ENCODE results near the gene DPY19L3. TPM values are rescaled to one million over a fixed set of nuclear protein-coding genes. Genes with fewer than 3 reads are reported as not detected.
"Not testable (repeated sequence)": the region's sequence is repeated elsewhere in the genome, so short reads cannot be mapped to it uniquely, and the experiment has no call there.

DPY19L3 gene
- total RNA-seq = 10 to 100 TPM; 13.4 to 13.8 TPM
- long read RNA-seq, partial matches to known transcripts = 0 of 2 reads
- long read RNA-seq, other reads (novel, unspliced or antisense) = 2 of 2 reads

- intact Hi-C loops (cut with DNase I) = loop anchor here in 1 of 2 donors (2.0 kb wide), 1 partner anchor 61 kb away; the partner anchor contains the start of gene ZNF507
- DNase-seq (peak; percentile 97), ATAC-seq (peak; percentile 98)
Observed at GRCh38 chr19:32405431-32406160, at the start of gene DPY19L3. Gene DPY19L3, plus strand, starts transcription at chr19:32405770. Its CDS starts 2,484 bp downstream, at chr19:32408254.

DNA sequence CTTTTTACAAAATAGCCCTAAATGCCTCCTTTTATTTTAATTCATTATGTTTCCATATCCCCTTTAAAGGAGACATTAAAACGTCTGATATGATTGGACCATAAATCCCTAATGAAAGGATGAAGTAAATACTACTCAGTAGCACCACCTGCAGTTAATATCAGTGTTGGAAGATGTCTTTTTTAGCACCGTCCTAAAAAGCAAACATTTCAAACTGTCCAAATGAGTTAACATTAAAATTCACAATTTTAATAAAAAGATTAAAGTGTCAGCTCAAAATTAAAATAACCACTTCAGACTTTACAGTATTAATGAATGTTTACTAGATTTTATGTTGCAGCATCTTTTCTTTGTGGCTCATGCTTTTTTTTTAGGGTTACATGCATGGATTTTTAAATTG, 47.9 kb upstream of the DPY19L3 start:
- intact Hi-C loops (cut with DNase I) = no loop called here

GRCh38 chr19:32358321-32358720, 47.2 kb upstream of the DPY19L3 start:
- ATAC-seq = no peak
- DNase-seq = no peak
- intact Hi-C loops (cut with DNase I) = no loop called here

More for the DNA sequence above, 47.9 kb upstream of the DPY19L3 start:
- DNase-seq = no peak
- ATAC-seq = no peak

GRCh38 chr19:32359581-32359980, 46.0 kb upstream of the DPY19L3 start:
- ATAC-seq (no peak), DNase-seq (no peak)
- intact Hi-C loops (cut with DNase I) = no loop called here

DNA sequence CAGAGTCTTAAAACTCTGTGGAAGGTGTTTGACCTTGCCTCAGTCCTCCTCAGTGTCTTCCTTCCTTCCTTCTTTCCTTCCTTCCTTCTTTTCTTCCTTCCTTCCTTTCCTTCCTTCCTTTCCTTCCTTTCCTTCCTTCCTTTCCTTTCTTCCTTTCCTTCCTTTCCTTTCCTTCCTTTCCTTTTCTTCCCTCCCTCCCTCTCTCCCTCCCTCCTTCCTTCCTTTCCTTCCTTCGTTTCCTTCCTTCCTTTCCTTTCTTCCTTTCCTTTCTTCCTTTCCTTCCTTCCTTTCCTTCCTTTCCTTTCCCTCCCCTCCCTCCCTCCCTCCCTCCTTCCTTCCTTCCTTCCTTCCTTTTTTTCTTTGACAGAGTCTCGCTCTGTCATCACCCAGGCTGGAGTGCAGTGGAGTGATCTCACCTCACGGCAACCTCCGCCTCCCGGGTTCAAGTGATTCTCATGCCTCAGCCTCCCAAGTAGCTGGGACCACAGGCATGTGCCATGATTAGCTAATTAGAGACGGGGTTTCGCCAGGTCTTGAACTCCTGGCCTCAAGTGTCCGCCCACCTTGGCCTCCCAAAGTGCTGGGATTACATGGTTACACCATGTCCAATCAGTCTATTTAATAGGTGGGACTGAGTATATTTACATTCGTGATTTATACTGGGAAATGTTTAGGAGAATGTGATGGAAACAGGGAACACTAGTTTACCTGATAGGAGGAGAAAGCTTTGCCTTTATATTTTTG, 43.8 kb upstream of the DPY19L3 start:
- ATAC-seq = no peak
- intact Hi-C loops (cut with DNase I) = no loop called here
- DNase-seq = no peak

DNA sequence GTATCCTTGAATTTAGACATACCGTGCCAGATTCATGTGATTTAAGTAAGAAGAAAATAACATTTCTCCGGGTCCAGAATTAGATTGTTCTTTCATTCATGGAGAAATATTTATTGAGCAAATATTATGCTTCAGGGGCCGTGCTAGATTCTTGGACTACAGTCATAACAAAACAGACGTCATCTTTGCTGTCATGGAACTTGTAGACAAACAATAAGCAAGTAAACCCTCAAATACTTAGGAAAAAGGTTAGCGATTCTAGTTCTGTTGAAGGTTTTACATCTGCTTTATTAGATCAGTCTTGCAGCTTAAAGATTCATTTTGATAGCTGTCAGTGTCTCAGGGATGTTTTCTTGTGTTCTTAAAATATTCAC, 43.3 kb upstream of the DPY19L3 start:
- ATAC-seq (no peak), DNase-seq (no peak)
- intact Hi-C loops (cut with DNase I) = no loop called here

GRCh38 chr19:32363175-32363574, 42.4 kb upstream of the DPY19L3 start:
- intact Hi-C loops (cut with DNase I) = no loop called here
- DNase-seq = no peak
- peak in 1 of 2 donors; percentile 41 for ATAC-seq

DNA sequence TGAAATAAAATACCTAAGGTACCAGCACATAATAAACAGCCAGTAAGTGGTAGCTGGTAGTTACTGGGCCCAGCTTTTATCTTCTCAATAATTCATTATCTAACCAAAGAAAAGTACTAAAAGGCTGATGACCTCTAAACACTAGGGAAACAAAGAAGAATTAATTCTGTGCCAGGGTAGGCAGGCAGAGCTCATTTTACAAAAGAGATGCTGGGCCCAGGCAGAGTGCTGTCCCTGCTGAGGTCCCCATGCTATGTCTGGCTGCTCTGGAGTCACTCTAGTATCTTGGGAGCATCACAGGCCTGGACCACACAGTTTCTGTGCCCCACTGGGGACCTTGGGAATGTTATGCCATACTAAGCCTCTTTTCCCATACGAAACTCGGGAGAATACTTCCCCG, 41.9 kb upstream of the DPY19L3 start:
- intact Hi-C loops (cut with DNase I) = no loop called here
- DNase-seq = no peak
- no peak for ATAC-seq

GRCh38 chr19:32364040-32364439, 41.5 kb upstream of the DPY19L3 start:
- ATAC-seq = no peak
- intact Hi-C loops (cut with DNase I) = no loop called here

GRCh38 chr19:32367063-32367462, 38.5 kb upstream of the DPY19L3 start:
- DNase-seq (no peak), ATAC-seq (no peak)
- intact Hi-C loops (cut with DNase I) = no loop called here

More at GRCh38 chr19:32364040-32364439, 41.5 kb upstream of the DPY19L3 start:
- DNase-seq = no peak

DNA sequence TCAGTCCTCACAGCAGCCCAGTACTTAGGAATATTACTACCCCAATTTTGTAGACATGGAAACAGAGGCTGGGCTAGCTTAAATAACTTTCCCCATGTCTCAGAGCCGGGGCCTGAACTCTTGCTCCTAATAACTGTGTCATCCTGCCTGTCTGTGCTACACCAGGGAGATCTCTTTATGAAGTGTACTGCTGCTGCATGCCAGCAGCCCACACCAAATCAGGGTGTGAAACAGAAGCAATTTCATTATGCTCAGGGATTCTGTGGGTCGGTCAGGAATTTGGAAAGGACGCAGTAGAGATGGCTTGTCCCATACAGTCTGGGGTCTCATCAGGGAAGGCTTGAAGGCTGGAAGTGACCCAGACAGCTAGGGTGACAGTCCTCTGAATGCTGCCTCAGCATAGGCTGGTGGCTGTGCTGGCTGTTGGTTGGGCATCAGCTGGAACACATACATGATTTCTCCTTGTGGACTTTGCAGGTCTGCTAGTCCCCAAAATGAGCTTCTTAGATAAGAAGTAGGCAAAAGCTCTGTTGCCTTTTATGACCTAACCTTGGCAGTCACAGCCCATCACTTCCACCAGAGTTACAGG, 37.5 kb upstream of the DPY19L3 start:
- intact Hi-C loops (cut with DNase I) = no loop called here
- ATAC-seq (peak in 1 of 2 donors; percentile 24), DNase-seq (no peak)

- intact Hi-C loops (cut with DNase I) = no loop called here
- no peak for DNase-seq
- ATAC-seq = no peak
Observed at GRCh38 chr19:32368787-32369186, 36.8 kb upstream of the DPY19L3 start.

DNA sequence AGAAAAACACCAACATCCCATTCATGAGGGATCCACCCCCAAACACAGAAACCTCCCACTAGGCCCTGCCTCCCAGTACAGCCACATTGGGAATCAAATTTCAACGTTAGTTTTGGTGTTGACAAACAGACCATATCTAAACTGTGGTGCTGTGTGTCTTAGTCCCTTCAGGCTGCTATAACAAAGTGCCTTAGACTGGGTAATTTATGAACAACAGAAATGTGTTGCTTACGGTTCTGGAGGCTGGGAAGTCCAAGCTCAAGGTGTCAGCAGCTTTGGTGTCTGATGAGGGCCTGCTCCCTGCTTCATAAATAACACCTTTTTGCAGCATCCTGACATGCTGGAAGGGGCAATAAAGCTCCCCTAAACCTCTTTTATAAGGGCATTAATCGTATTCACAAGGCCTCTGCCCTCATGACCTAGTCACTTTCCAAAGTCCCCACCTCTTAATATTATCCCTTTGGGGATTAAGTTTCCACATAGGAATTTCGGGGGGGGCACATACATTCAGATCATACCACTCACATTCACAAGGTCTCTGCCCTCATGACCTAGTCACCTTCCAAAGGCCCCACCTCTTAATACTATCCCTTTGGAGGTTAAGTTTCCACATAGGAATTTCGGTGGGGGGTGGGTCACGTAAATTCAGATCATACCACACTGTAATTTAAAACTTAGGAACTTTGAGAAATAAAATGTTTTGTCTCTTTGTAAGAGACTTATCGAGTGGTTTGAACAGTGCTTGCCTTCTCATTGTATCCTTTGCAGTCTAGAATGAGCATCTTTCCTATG, 32.6 kb upstream of the DPY19L3 start:
- DNase-seq (no peak), ATAC-seq (peak in 1 of 2 donors; percentile 8)
- intact Hi-C loops (cut with DNase I) = no loop called here

DNA sequence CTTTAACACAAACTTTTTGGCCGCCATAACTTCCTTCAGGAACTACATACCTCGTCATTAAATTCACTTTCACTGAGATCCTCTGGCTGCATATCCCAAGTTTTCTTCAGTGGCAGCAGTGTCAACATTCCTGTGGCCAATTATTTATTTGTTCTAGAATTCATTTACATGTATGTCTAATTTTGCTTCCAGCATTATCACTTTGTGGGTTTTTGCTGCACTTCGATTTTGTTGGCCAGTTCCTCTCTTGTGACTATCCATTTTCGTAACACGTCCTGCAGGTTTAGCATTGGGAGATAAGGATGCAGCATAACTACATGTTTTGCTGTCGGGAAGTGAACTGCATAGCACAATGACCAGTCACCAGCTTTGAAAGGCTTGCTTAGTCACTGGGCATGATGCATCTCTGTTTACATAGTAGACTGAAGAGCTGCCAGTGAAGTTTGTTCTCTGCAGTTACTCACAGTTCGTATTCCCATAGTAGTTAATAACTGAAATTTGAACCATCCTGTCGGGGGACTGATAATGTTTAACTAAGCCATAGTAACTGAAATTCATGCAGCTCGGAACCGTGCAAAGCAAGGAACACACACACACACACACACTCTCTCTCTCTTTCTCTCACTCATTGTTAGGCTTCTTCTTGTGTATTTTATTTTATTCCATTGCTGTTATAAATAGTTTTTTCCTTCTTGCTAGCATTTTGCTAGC, 31.8 kb upstream of the DPY19L3 start:
- ATAC-seq (peak; percentile 72 to 99), DNase-seq (no peak)
- intact Hi-C loops (cut with DNase I) = no loop called here

GRCh38 chr19:32374362-32374761, 31.2 kb upstream of the DPY19L3 start:
- ATAC-seq; DNase-seq; intact Hi-C loops (cut with DNase I): not testable (repeated sequence)

DNA sequence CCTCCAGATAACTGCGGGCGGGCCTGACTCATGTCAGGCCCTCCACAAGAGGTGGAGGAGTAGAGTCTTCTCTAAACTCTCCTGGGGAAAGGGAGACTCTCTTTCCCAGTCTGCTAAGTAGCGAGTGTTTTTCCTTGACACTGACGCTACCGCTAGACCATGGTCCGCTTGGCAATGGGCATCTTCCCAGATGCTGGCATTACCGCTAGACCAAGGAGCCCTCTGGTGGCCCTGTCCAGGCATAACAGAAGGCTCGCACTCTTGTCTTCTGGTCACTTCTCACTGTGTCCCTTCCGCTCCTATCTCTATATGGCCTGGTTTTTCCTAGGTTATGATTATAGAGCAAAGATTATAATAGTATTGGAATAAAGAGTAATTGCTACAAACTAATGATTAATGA, 28.5 kb upstream of the DPY19L3 start:
- DNase-seq; ATAC-seq; intact Hi-C loops (cut with DNase I): not testable (repeated sequence)

DNA sequence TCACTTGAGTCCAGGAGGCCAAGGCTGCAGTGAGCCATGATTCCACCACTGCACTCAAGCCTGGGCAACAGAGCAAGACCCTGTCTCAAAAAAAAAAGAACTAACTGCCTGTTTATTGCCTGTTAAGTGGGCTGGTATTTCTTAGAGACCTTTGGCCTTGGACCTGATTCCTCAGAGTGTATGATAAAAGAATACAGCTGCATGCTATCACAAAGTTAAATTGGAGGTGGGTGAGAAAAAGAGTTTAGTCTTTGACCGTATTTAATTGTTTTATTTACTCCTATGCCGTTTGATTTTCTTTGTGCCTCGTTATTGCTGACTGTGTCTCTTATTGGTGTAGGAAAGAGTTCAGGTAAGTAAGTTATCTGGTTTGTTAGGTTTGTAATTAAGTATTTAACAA, 25.3 kb upstream of the DPY19L3 start:
- intact Hi-C loops (cut with DNase I) = no loop called here
- ATAC-seq (no peak), DNase-seq (no peak)

DNA sequence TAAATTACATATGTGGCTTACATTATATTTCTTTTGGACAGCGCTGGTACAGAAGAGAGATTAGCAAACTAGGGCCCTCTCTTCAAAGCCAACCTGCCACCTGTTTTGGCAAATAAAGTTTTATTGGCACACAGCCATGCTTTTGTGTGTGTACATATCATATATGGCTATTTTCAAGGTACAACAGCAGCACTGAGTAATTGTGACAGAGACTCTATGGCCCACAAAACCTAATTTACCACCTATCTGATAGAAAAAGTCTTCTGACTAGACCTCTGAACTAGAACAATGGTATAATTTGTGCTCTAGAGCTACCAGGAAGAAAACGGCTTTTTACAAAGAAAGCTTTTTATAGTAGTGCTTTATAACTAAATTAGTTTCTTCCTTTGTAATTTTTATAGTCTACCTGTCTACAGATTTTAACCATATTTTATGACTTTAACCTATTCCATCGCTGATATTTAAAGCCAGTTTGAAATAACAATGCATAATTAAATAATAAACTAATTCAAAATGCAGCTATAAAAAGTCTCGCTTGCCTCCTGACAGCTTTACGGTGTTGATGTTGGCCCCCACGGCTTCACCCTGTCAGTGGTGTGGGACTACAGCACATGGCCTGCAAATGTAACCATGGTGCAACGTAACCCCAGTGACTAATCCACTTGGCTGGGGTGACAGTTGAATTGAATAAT, 17.7 kb upstream of the DPY19L3 start:
- no peak for ATAC-seq
- intact Hi-C loops (cut with DNase I) = no loop called here
- no peak for DNase-seq

Measured in left cardiac atrium (tissue), 4 donors.